Lower lobe of right lung (tissue), 2 donors: ENCODE results near the gene LAG3. TPM values are rescaled to one million over a fixed set of nuclear protein-coding genes. Genes with fewer than 3 reads are reported as not detected.

Experiments
- ATAC-seq, 2 donors: fragments of 200-7000 bp; cut with Tn5 transposase; one replicate each; pipeline ENCODE4 v1.9.1; 2020 to 2022; ENCODE audit warnings: mild to moderate bottlenecking in 2 of 2, moderate library complexity in 2 of 2
- DNase-seq: peaks from one replicate; pipeline ENCODE4 v3.0.0-alpha.2; 2020
- H3K27ac ChIP-seq: fragments of 200-600 bp; one replicate; pipeline ENCODE4 v1.8.0; 2022
- H3K27me3 ChIP-seq: fragments of 200-600 bp; one replicate; pipeline ENCODE4 v1.8.0; 2022; ENCODE audit warnings: low read depth
- H3K36me3 ChIP-seq: fragments of 200-600 bp; one replicate; pipeline ENCODE4 v1.8.0; 2022; ENCODE audit warnings: mild to moderate bottlenecking
- H3K4me1 ChIP-seq: fragments of 200-600 bp; one replicate; pipeline ENCODE4 v1.8.0; 2022
- H3K4me3 ChIP-seq: fragments of 200-600 bp; one replicate; pipeline ENCODE4 v1.8.0; 2022; ENCODE audit warnings: mild to moderate bottlenecking
- H3K9me3 ChIP-seq: fragments of 200-600 bp; one replicate; pipeline ENCODE4 v1.8.0; 2022
- CTCF ChIP-seq: fragments of 200-600 bp; IDR thresholded peaks from one replicate; pipeline ENCODE4 v1.8.0; 2022; ENCODE audit warnings: antibody characterized with exemption, mild to moderate bottlenecking
- intact Hi-C: fragments of 100-400 bp; cut with DNase I; formaldehyde crosslinking; loops from one replicate; pipeline ENCODE4 v1.11.0; 2022
- total RNA-seq: library from RNA; stranded (reverse); fragmentation: NEBNext Ultra II Directional; extraction: Animal tissue kit (Norgen Biotek cat#: 25700); gene quantifications from one replicate; pipeline ENCODE4 v1.2.1, GENCODE V29; 2021
- donor health status: DM: no; HTN: yes; CAD: no; lungs with severe emphysema.

LAG3 gene
- total RNA-seq, 1 donor from 2014 or later, result 2.1 TPM

- Histone ChIP-seq H3K9me3 (no peaks in the 10 kb centered on the region), H3K27ac (no peak overlapping the region), H3K27me3 (no peaks in the 10 kb centered on the region), H3K4me3 (no peak overlapping the region), H3K4me1 (peaks cover 10% of the 10 kb centered on the region), H3K36me3 (no peaks in the 10 kb centered on the region)
- ATAC-seq (no peak), DNase-seq (no peak)
- intact Hi-C loops, result no loop called here
- no peak for TF ChIP-seq CTCF
Observed at GRCh38 chr12:6757028-6757690, 15.2 kb upstream of the LAG3 start.

- Histone ChIP-seq H3K9me3 (no peaks in the 10 kb centered on the region), H3K27me3 (no peaks in the 10 kb centered on the region), H3K4me1 (peaks cover 10% of the 10 kb centered on the region), H3K4me3 (no peak overlapping the region), H3K27ac (no peak overlapping the region), H3K36me3 (no peaks in the 10 kb centered on the region)
- intact Hi-C loops, result no loop called here
- TF ChIP-seq CTCF, result no peak
- ATAC-seq, result no peak
- no peak for DNase-seq
Observed at GRCh38 chr12:6758506-6759095, 13.7 kb upstream of the LAG3 start.

- Histone ChIP-seq H3K4me3 (no peak overlapping the region), H3K36me3 (no peaks in the 10 kb centered on the region), H3K4me1 (peaks cover 10% of the 10 kb centered on the region), H3K9me3 (no peaks in the 10 kb centered on the region), H3K27me3 (no peaks in the 10 kb centered on the region), H3K27ac (no peak overlapping the region)
- ATAC-seq (no peak), DNase-seq (no peak)
- intact Hi-C loops, result no loop called here
- no peak for TF ChIP-seq CTCF
Observed at GRCh38 chr12:6759741-6760140, 12.6 kb upstream of the LAG3 start.

GRCh38 chr12:6763380-6763779 lies 8.9 kb upstream of the LAG3 start:
- intact Hi-C loops, result no loop called here

GRCh38 chr12:6764011-6764828 lies 8.1 kb upstream of the LAG3 start:
- intact Hi-C loops, result no loop called here

More at GRCh38 chr12:6763380-6763779, 8.9 kb upstream of the LAG3 start:
- no peak for TF ChIP-seq CTCF
- Histone ChIP-seq H3K4me1 (peaks cover 31% of the 10 kb centered on the region), H3K27ac (peak overlapping the region; percentile 81), H3K36me3 (no peaks in the 10 kb centered on the region), H3K27me3 (no peaks in the 10 kb centered on the region), H3K9me3 (no peaks in the 10 kb centered on the region), H3K4me3 (peak overlapping the region; percentile 36)
- no peak for ATAC-seq
- no peak for DNase-seq

More at GRCh38 chr12:6764011-6764828, 8.1 kb upstream of the LAG3 start:
- no peak for TF ChIP-seq CTCF
- Histone ChIP-seq H3K9me3 (no peaks in the 10 kb centered on the region), H3K36me3 (no peaks in the 10 kb centered on the region), H3K4me3 (peak overlapping the region; percentile 36), H3K27me3 (no peaks in the 10 kb centered on the region), H3K4me1 (peaks cover 39% of the 10 kb centered on the region), H3K27ac (peak overlapping the region; percentile 81)
- peak; percentile 90 to 92 for ATAC-seq
- peak; percentile 95 for DNase-seq
